ENCODE results near the gene MED27. TPM values are rescaled to one million over a fixed set of nuclear protein-coding genes. Genes with fewer than 3 reads are reported as not detected.

Gene MED27
- total RNA-seq, 2 experiments from 2014 or later = 22.6 to 23.4 TPM

- ChIA-PET CTCF (interaction anchor here (1.2 to 1.5 kb wide), 2 partner anchors 32 to 114 kb away, joined by 3 read pairs; no protein-coding TSS in a partner anchor), POLR2A (no interaction called here)
- H3K4me1 Mint-ChIP-seq = peaks cover 20% of the 10 kb centered on the region
- no peak overlapping the region for H3K27ac Mint-ChIP-seq
- no peaks in the 10 kb centered on the region for H3K27me3 Mint-ChIP-seq
- H3K4me3 Mint-ChIP-seq = no peak overlapping the region
- H3K9me3 Mint-ChIP-seq = no peaks in the 10 kb centered on the region
- DNase-seq = no peak
- peaks cover 1% of the 10 kb centered on the region for H3K36me3 Mint-ChIP-seq (ENCODE audit: low read depth)
Observed at GRCh38 chr9:131872006-131872405, 207.7 kb downstream of the MED27 start.

GRCh38 chr9:131870156-131870555 lies 209.5 kb downstream of the MED27 start:
- H3K4me3 Mint-ChIP-seq = no peak overlapping the region
- no peaks in the 10 kb centered on the region for H3K9me3 Mint-ChIP-seq
- no peaks in the 10 kb centered on the region for H3K36me3 Mint-ChIP-seq (ENCODE audit: low read depth)
- H3K4me1 Mint-ChIP-seq = peaks cover 2% of the 10 kb centered on the region
- no peaks in the 10 kb centered on the region for H3K27me3 Mint-ChIP-seq
- H3K27ac Mint-ChIP-seq = no peak overlapping the region
- ChIA-PET CTCF (no interaction called here), POLR2A (no interaction called here)
- DNase-seq = no peak

- Mint-ChIP-seq H3K4me1 (no peaks in the 10 kb centered on the region), H3K4me3 (no peak overlapping the region), H3K27ac (no peak overlapping the region), H3K36me3 (ENCODE audit: low read depth) (no peaks in the 10 kb centered on the region), H3K27me3 (no peaks in the 10 kb centered on the region), H3K9me3 (no peaks in the 10 kb centered on the region)
- no peak for DNase-seq
- ChIA-PET POLR2A (no interaction called here), CTCF (no interaction called here)
Observed at GRCh38 chr9:131869348-131869747, 210.3 kb downstream of the MED27 start.

GRCh38 chr9:131868766-131869165 lies 210.9 kb downstream of the MED27 start:
- POLR2A ChIA-PET = no interaction called here
- Mint-ChIP-seq H3K4me1 (no peaks in the 10 kb centered on the region), H3K9me3 (no peaks in the 10 kb centered on the region), H3K27me3 (no peaks in the 10 kb centered on the region), H3K27ac (no peak overlapping the region), H3K36me3 (ENCODE audit: low read depth) (no peaks in the 10 kb centered on the region), H3K4me3 (no peak overlapping the region)
- no peak for DNase-seq
- CTCF ChIA-PET = no interaction called here

GRCh38 chr9:131867611-131868192 lies 212.0 kb downstream of the MED27 start:
- no peak overlapping the region for H3K27ac Mint-ChIP-seq
- ChIA-PET POLR2A (interaction anchor here (0.6 kb wide), 1 partner anchor 28 kb away, joined by 3 read pairs; no protein-coding TSS in a partner anchor), CTCF (no interaction called here)
- no peaks in the 10 kb centered on the region for H3K4me1 Mint-ChIP-seq
- no peaks in the 10 kb centered on the region for H3K27me3 Mint-ChIP-seq
- H3K9me3 Mint-ChIP-seq = no peaks in the 10 kb centered on the region
- no peak overlapping the region for H3K4me3 Mint-ChIP-seq
- DNase-seq = no peak
- no peaks in the 10 kb centered on the region for H3K36me3 Mint-ChIP-seq (ENCODE audit: low read depth)

GRCh38 chr9:131865446-131866195 lies 214.0 kb downstream of the MED27 start:
- Mint-ChIP-seq H3K36me3 (ENCODE audit: low read depth) (peaks cover 2% of the 10 kb centered on the region), H3K4me3 (no peak overlapping the region), H3K27me3 (no peaks in the 10 kb centered on the region), H3K27ac (no peak overlapping the region), H3K9me3 (no peaks in the 10 kb centered on the region), H3K4me1 (no peaks in the 10 kb centered on the region)
- ChIA-PET POLR2A (no interaction called here), CTCF (no interaction called here)
- no peak for DNase-seq

GRCh38 chr9:131864531-131864930 lies 215.1 kb downstream of the MED27 start:
- no peaks in the 10 kb centered on the region for H3K9me3 Mint-ChIP-seq
- DNase-seq = no peak
- CTCF ChIA-PET = no interaction called here

GRCh38 chr9:131863306-131863896 lies 216.3 kb downstream of the MED27 start:
- Mint-ChIP-seq H3K36me3 (ENCODE audit: low read depth) (peaks cover 2% of the 10 kb centered on the region), H3K4me1 (no peaks in the 10 kb centered on the region), H3K27me3 (no peaks in the 10 kb centered on the region), H3K27ac (no peak overlapping the region), H3K9me3 (no peaks in the 10 kb centered on the region), H3K4me3 (no peak overlapping the region)
- ChIA-PET CTCF (no interaction called here), POLR2A (no interaction called here)
- DNase-seq = no peak

More at GRCh38 chr9:131864531-131864930, 215.1 kb downstream of the MED27 start:
- Mint-ChIP-seq H3K4me1 (no peaks in the 10 kb centered on the region), H3K4me3 (no peak overlapping the region), H3K27me3 (no peaks in the 10 kb centered on the region), H3K36me3 (ENCODE audit: low read depth) (peaks cover 2% of the 10 kb centered on the region), H3K27ac (no peak overlapping the region)
- POLR2A ChIA-PET = no interaction called here

GRCh38 chr9:131862261-131862660 lies 217.4 kb downstream of the MED27 start:
- Mint-ChIP-seq H3K36me3 (ENCODE audit: low read depth) (peaks cover 2% of the 10 kb centered on the region), H3K4me3 (no peak overlapping the region), H3K27me3 (no peaks in the 10 kb centered on the region), H3K9me3 (no peaks in the 10 kb centered on the region), H3K4me1 (no peaks in the 10 kb centered on the region), H3K27ac (no peak overlapping the region)
- CTCF ChIA-PET = interaction anchor here (0.6 to 0.7 kb wide), 2 partner anchors 323 to 377 kb away, joined by 5 read pairs; no protein-coding TSS in a partner anchor
- POLR2A ChIA-PET = no interaction called here
- no peak for DNase-seq

- DNase-seq = no peak
- no peaks in the 10 kb centered on the region for H3K9me3 Mint-ChIP-seq
- no peaks in the 10 kb centered on the region for H3K27me3 Mint-ChIP-seq
- ChIA-PET CTCF (no interaction called here), POLR2A (no interaction called here)
- H3K36me3 Mint-ChIP-seq (ENCODE audit: low read depth) = peaks cover 2% of the 10 kb centered on the region
- H3K4me3 Mint-ChIP-seq = no peak overlapping the region
- no peaks in the 10 kb centered on the region for H3K4me1 Mint-ChIP-seq
- no peak overlapping the region for H3K27ac Mint-ChIP-seq
Observed at GRCh38 chr9:131860430-131860829, 219.2 kb downstream of the MED27 start.

- Mint-ChIP-seq H3K27me3 (no peaks in the 10 kb centered on the region), H3K9me3 (no peaks in the 10 kb centered on the region), H3K36me3 (ENCODE audit: low read depth) (peaks cover 2% of the 10 kb centered on the region), H3K27ac (no peak overlapping the region), H3K4me1 (peaks cover 5% of the 10 kb centered on the region), H3K4me3 (no peak overlapping the region)
- ChIA-PET CTCF (no interaction called here), POLR2A (no interaction called here)
- no peak for DNase-seq
Observed at GRCh38 chr9:131858147-131858546, 221.5 kb downstream of the MED27 start.

- no peaks in the 10 kb centered on the region for H3K9me3 Mint-ChIP-seq
- no peak for DNase-seq
- peaks cover 2% of the 10 kb centered on the region for H3K36me3 Mint-ChIP-seq (ENCODE audit: low read depth)
- ChIA-PET CTCF (no interaction called here), POLR2A (no interaction called here)
- peaks cover 13% of the 10 kb centered on the region for H3K4me1 Mint-ChIP-seq
- H3K27ac Mint-ChIP-seq = no peak overlapping the region
- no peak overlapping the region for H3K4me3 Mint-ChIP-seq
- peaks cover 2% of the 10 kb centered on the region for H3K27me3 Mint-ChIP-seq
Observed at GRCh38 chr9:131856105-131856504, 223.6 kb downstream of the MED27 start.

GRCh38 chr9:131854896-131855613 lies 224.6 kb downstream of the MED27 start:
- H3K27me3 Mint-ChIP-seq = peaks cover 2% of the 10 kb centered on the region
- CTCF ChIA-PET = no interaction called here
- no peak overlapping the region for H3K27ac Mint-ChIP-seq
- no peaks in the 10 kb centered on the region for H3K36me3 Mint-ChIP-seq (ENCODE audit: low read depth)
- no peak for DNase-seq
- POLR2A ChIA-PET = no interaction called here
- H3K4me3 Mint-ChIP-seq = no peak overlapping the region
- peaks cover 13% of the 10 kb centered on the region for H3K4me1 Mint-ChIP-seq
- H3K9me3 Mint-ChIP-seq = no peaks in the 10 kb centered on the region
